ENCODE measurements around the gene HRH1. TPM values are rescaled to one million over a fixed set of nuclear protein-coding genes. Genes with fewer than 3 reads are reported as not detected.
A peak's percentile ranks its signal among the peaks of the same experiment; 100 is the strongest.

HRH1 gene
- total and polyA plus RNA-seq, 10 of the 15 experiments (the other 5 are each of a cell fraction or from before 2014, with no cell fraction given), result not detected

GRCh38 chr3:11155341-11156025, 1.2 kb downstream of the HRH1 start:
- ChIA-PET RAD21 (ENCODE audit: unreplicated experiment) (interaction anchor here (1.1 kb wide), 1 partner anchor 180 kb away, joined by 5 read pairs; no protein-coding TSS in a partner anchor), POLR2A (no interaction called here), CTCF (interaction anchor here (1.1 to 1.2 kb wide), 2 partner anchors 15 to 179 kb away, joined by 3 to 6 read pairs; no protein-coding TSS in a partner anchor), SMC1A (ENCODE audit: uncharacterized antibody, unreplicated experiment) (no interaction called here)
- TF ChIP-seq CTCF (IDR thresholded peaks at IDR 0.05 in 2 of 3, conservative IDR thresholded peaks at IDR 0.05 in 1 of 3; ENCODE audit: control insufficient read depth in 2 of 3, extremely low read depth in 1 of 3, insufficient read depth in 1 of 3, low read depth in 3 of 3, low read length in 3 of 3), result peak; percentile 23 to 41 (median 31); a peak in 3 of 6 replicates
- TF ChIP-seq CHD4 (IDR thresholded peaks at IDR 0.05), result no peak
- Histone ChIP-seq H3K9me3 (replicated peaks; ENCODE audit: control insufficient read depth, insufficient read depth, low read length) (no peaks in the 10 kb centered on the region), H3K4me3 (no peak overlapping the region), H3K27ac (ENCODE audit: control insufficient read depth, insufficient read depth) (no peak overlapping the region), H3K4me1 (ENCODE audit: control insufficient read depth, insufficient read depth, low read length) (no peaks in the 10 kb centered on the region), H3K27me3 (replicated peaks in 1 of 2; ENCODE audit: control insufficient read depth in 2 of 2, insufficient read depth in 2 of 2, low read length in 1 of 2) (peaks cover 2 to 19% of the 10 kb centered on the region in 2 experiments), H3K4me2 (ENCODE audit: control insufficient read depth, insufficient read depth) (no peak overlapping the region), H4K20me1 (ENCODE audit: control insufficient read depth, insufficient read depth) (no peaks in the 10 kb centered on the region; the same call in 1 of the 2 replicates), H3K36me3 (ENCODE audit: control insufficient read depth in 2 of 2, insufficient read depth in 2 of 2, low read length in 1 of 2) (no peaks in the 10 kb centered on the region), H3K9ac (ENCODE audit: control insufficient read depth, insufficient read depth, low read length) (no peak overlapping the region), H3K79me2 (ENCODE audit: control insufficient read depth, insufficient read depth, low read length) (no peaks in the 10 kb centered on the region), H2AFZ (ENCODE audit: control insufficient read depth, low read depth, low read length) (no peak overlapping the region)
- FAIRE-seq (no peak), ATAC-seq (peak; percentile 58; the same call in 2 of the 3 replicates), DNase-seq (ENCODE audit: low read depth, low spot score) (no peak)
- WGBS (ENCODE audit: insufficient coverage, insufficient replicate concordance, low lambda C conversion rate, missing lambda C conversion rate), result 19% methylated on average over 8 of the region's 8 CpGs
- intact Hi-C loops (cut with micrococcal nuclease; ENCODE audit: unreplicated experiment) (no loop called here), in situ Hi-C loops (cut with MboI) (no loop called here)
- no TSS peak for BruUV-seq (replicated peaks)

GRCh38 chr3:11156026-11156410, 1.7 kb downstream of the HRH1 start:
- Histone ChIP-seq H3K9ac (ENCODE audit: control insufficient read depth, insufficient read depth, low read length) (no peak overlapping the region), H3K9me3 (replicated peaks; ENCODE audit: control insufficient read depth, insufficient read depth, low read length) (no peaks in the 10 kb centered on the region), H3K4me1 (ENCODE audit: control insufficient read depth, insufficient read depth, low read length) (no peaks in the 10 kb centered on the region), H3K79me2 (ENCODE audit: control insufficient read depth, insufficient read depth, low read length) (no peaks in the 10 kb centered on the region), H4K20me1 (ENCODE audit: control insufficient read depth, insufficient read depth) (no peaks in the 10 kb centered on the region; the same call in 1 of the 2 replicates), H3K4me3 (no peak overlapping the region), H3K27me3 (replicated peaks in 1 of 2; ENCODE audit: control insufficient read depth in 2 of 2, insufficient read depth in 2 of 2, low read length in 1 of 2) (peaks cover 2 to 19% of the 10 kb centered on the region in 2 experiments), H3K36me3 (ENCODE audit: control insufficient read depth in 2 of 2, insufficient read depth in 2 of 2, low read length in 1 of 2) (no peaks in the 10 kb centered on the region), H2AFZ (ENCODE audit: control insufficient read depth, low read depth, low read length) (no peak overlapping the region), H3K4me2 (ENCODE audit: control insufficient read depth, insufficient read depth) (no peak overlapping the region), H3K27ac (ENCODE audit: control insufficient read depth, insufficient read depth) (no peak overlapping the region)
- RAD21 ChIA-PET (ENCODE audit: unreplicated experiment), result interaction anchor here (1.1 kb wide), 1 partner anchor 179 kb away, joined by 5 read pairs; no protein-coding TSS in a partner anchor
- FAIRE-seq (no peak), ATAC-seq (no peak), DNase-seq (ENCODE audit: low read depth, low spot score) (no peak)
- 20% methylated on average over 4 of the region's 4 CpGs for WGBS (ENCODE audit: insufficient coverage, insufficient replicate concordance, low lambda C conversion rate, missing lambda C conversion rate)
- in situ Hi-C loops (cut with MboI) (no loop called here), intact Hi-C loops (cut with micrococcal nuclease; ENCODE audit: unreplicated experiment) (no loop called here)
- POLR2A ChIA-PET, result no interaction called here
- SMC1A ChIA-PET (ENCODE audit: uncharacterized antibody, unreplicated experiment), result no interaction called here
- CTCF ChIA-PET, result interaction anchor here (0.5 to 1.2 kb wide), 3 partner anchors 14 to 179 kb away, joined by 3 to 6 read pairs (median 3); no protein-coding TSS in a partner anchor
- no peak for TF ChIP-seq JUNB (IDR thresholded peaks at IDR 0.05)
- TF ChIP-seq SIX5 (IDR thresholded peaks at IDR 0.05; ENCODE audit: low read depth, low read length, severe bottlenecking), result no peak
- TF ChIP-seq POLR2AphosphoS2 (IDR thresholded peaks at IDR 0.05; ENCODE audit: low read depth, low read length), result no peak
- TF ChIP-seq ZBED1 (IDR thresholded peaks at IDR 0.05; ENCODE audit: borderline replicate concordance), result no peak
- TF ChIP-seq EED (IDR thresholded peaks at IDR 0.05; ENCODE audit: low read depth), result no peak
- BruUV-seq (replicated peaks), result no TSS peak
